A549 (cell line): ENCODE measurements around the gene ANXA6. TPM values are rescaled to one million over a fixed set of nuclear protein-coding genes. Genes with fewer than 3 reads are reported as not detected.

ENCODE experiments used
- ATAC-seq, 2 experiments: fragments of 200-7000 bp in 1 of 2; fragments of >200 bp in 1 of 2; cut with Nextera tagmentation in 1 of 2; cut with Tn5 transposase in 1 of 2; 3 replicates each; pipeline versions ENCODE4 v1.8.0 to v1.9.1; 2018 to 2020; ENCODE audit warnings: mild to moderate bottlenecking in 1 of 2, moderate library complexity in 1 of 2
- CTCF ChIA-PET: fragments of 300-600 bp; sonication (Branson Sonifier 250); formaldehyde crosslinking; extraction: SDS; loops from one replicate; lab custom pipeline; 2021; ENCODE audit warnings: antibody characterized with exemption, inconsistent platforms; lab: Yijun Ruan, JAX
- POLR2A ChIA-PET: fragments of 350-600 bp; formaldehyde crosslinking; extraction: SDS; loops from one replicate; lab custom pipeline; 2021; ENCODE audit warnings: antibody characterized with exemption, inconsistent platforms; lab: Yijun Ruan, JAX
- DNase-seq, 2 experiments: peaks; one replicate each; pipeline versions ENCODE4 v3.0.0 to v3.0.0-alpha.2; 2011 to 2016; ENCODE audit warnings: low read depth in 1 of 2, low spot score in 1 of 2
- FAIRE-seq: peaks from 2 replicates; lab custom pipeline; 2011; peaks lifted over from hg19 to GRCh38; lab: Jason Lieb, UNC
- H3K27ac ChIP-seq, 2 experiments: fragments of >200 bp; sonication (Bioruptor Twin); formaldehyde crosslinking; 3 replicates each; pipeline ENCODE4 v1.5.1; 2016 to 2017
- H3K4me1 ChIP-seq: fragments of >200 bp; sonication (Bioruptor Twin); formaldehyde crosslinking; 3 replicates; pipeline ENCODE4 v1.6.1; 2016
- H3K4me2 ChIP-seq: fragments of >200 bp; sonication (Bioruptor Twin); formaldehyde crosslinking; 3 replicates; pipeline ENCODE4 v1.6.1; 2016
- H3K4me3 ChIP-seq: fragments of >200 bp; sonication (Bioruptor Twin); formaldehyde crosslinking; 3 replicates; pipeline ENCODE4 v1.5.1; 2016
- H3K9me3 ChIP-seq: fragments of >200 bp; sonication (Bioruptor Twin); formaldehyde crosslinking; 3 replicates; pipeline ENCODE4 v1.6.1; 2016
- BCL3 ChIP-seq: fragments of >200 bp; sonication (Bioruptor Twin); formaldehyde crosslinking; IDR thresholded peaks from 3 replicates; pipeline ENCODE4 v1.6.1; 2016
- CBX2 ChIP-seq: fragments of 200-600 bp; sonication (generic); IDR thresholded peaks from 2 replicates; pipeline ENCODE4 v1.6.1; 2016; ENCODE audit warnings: low read depth, mild to moderate bottlenecking, borderline replicate concordance
- CEBPB ChIP-seq, 2 experiments: fragments of >200 bp in 1 of 2; sonication (Bioruptor Twin) in 1 of 2; formaldehyde crosslinking in 1 of 2; IDR thresholded peaks; 2 replicates each; pipeline ENCODE4 v1.6.1; 2012 to 2016
- CTCF ChIP-seq: fragments of >200 bp; sonication (Bioruptor Twin); formaldehyde crosslinking; IDR thresholded peaks from 3 replicates; pipeline ENCODE4 v1.5.1; 2016
- EHF ChIP-seq: fragments of 250-450 bp; sonication (Bioruptor Pico); IDR thresholded peaks from 2 replicates; pipeline ENCODE4 v1.5.0; 2020; ENCODE audit warnings: mild to moderate bottlenecking
- EHMT2 ChIP-seq: fragments of 200-600 bp; sonication (generic); IDR thresholded peaks from 2 replicates; pipeline ENCODE4 v1.6.1; 2016; ENCODE audit warnings: antibody characterized with exemption, low read depth, mild to moderate bottlenecking, moderate library complexity
- EP300 ChIP-seq, 2 experiments: fragments of >200 bp; sonication (Bioruptor Twin); formaldehyde crosslinking; IDR thresholded peaks; 2 replicates in 1 of 2; 3 replicates in 1 of 2; pipeline ENCODE4 v1.6.1; 2016 to 2017
- FOSL2 ChIP-seq, 2 experiments: fragments of 450-650 bp in 1 of 2; fragments of >200 bp in 1 of 2; sonication (Bioruptor Twin) in 1 of 2; formaldehyde crosslinking; IDR thresholded peaks; 2 replicates each; pipeline versions ENCODE4 v1.5.0 to v1.6.1; 2016 to 2020; ENCODE audit warnings: mild to moderate bottlenecking in 1 of 2, moderate library complexity in 1 of 2
- HES2 ChIP-seq: fragments of >200 bp; sonication (Bioruptor Twin); formaldehyde crosslinking; IDR thresholded peaks from 2 replicates; pipeline ENCODE4 v1.6.1; 2016
- HMGXB4 ChIP-seq: fragments of 250-450 bp; sonication (Bioruptor Pico); IDR thresholded peaks from 2 replicates; pipeline ENCODE4 v1.5.0; 2021; ENCODE audit warnings: mild to moderate bottlenecking, moderate library complexity, borderline replicate concordance
- JUNB ChIP-seq: fragments of >200 bp; sonication (Bioruptor Twin); formaldehyde crosslinking; IDR thresholded peaks from 2 replicates; pipeline ENCODE4 v1.6.1; 2016
- KDM1A ChIP-seq: fragments of 200-600 bp; sonication (generic); IDR thresholded peaks from 2 replicates; pipeline ENCODE4 v1.6.1; 2016; ENCODE audit warnings: low read depth, mild to moderate bottlenecking
- MAFK ChIP-seq: fragments of 450-650 bp; IDR thresholded peaks from 2 replicates; pipeline ENCODE4 v1.6.1; 2014; ENCODE audit not compliant: partially characterized antibody
- NPAS2 ChIP-seq: fragments of 250-450 bp; sonication (Bioruptor Pico); IDR thresholded peaks from 2 replicates; pipeline ENCODE4 v1.8.0; 2022; ENCODE audit warnings: mild to moderate bottlenecking, moderate library complexity, borderline replicate concordance
- RNF2 ChIP-seq: fragments of 200-600 bp; sonication (generic); IDR thresholded peaks from 2 replicates; pipeline ENCODE4 v1.6.1; 2016; ENCODE audit warnings: low read depth, mild to moderate bottlenecking, antibody characterized with exemption, moderate library complexity, borderline replicate concordance
- USF2 ChIP-seq: fragments of 450-650 bp; IDR thresholded peaks from 2 replicates; pipeline ENCODE4 v1.6.1; 2014; ENCODE audit warnings: antibody characterized with exemption
- ZFP36 ChIP-seq: fragments of 450-650 bp; IDR thresholded peaks from 2 replicates; pipeline ENCODE4 v1.6.1; 2014; ENCODE audit warnings: borderline replicate concordance; ENCODE audit not compliant: partially characterized antibody
- ZSCAN20 ChIP-seq: fragments of 250-450 bp; sonication (Bioruptor Pico); IDR thresholded peaks from 2 replicates; pipeline ENCODE4 v1.8.0; 2022; ENCODE audit warnings: mild to moderate bottlenecking, moderate library complexity
- WGBS: methylation state at CpG from one replicate; pipeline ENCODE4 v1.1.6; 2017; ENCODE audit errors: missing lambda C conversion rate; 5-methylcytosine and 5-hydroxymethylcytosine counted together
- polyA plus RNA-seq, 4 experiments: library from polyadenylated mRNA; depleted of rRNA in 3 of 4; stranded (reverse); fragments of >200 nt; fragmentation: RNase III in 1 of 4; extraction: RNeasy Plus Mini Kit Qiagen cat#74134 plus additional on column Dnase treatment in 1 of 4; gene quantifications; 2 replicates in 3 of 4; 3 replicates in 1 of 4; pipeline ENCODE4 v1.2.3, GENCODE V29; 2011 to 2017
- TF ChIP-seq, protein P1 (sequence below): IDR thresholded peaks from 2 replicates; pipeline ENCODE4 v1.6.1; 2012
- TF ChIP-seq, protein P2 (sequence below): fragments of 250-450 bp; sonication (Bioruptor Pico); IDR thresholded peaks from 2 replicates; pipeline ENCODE4 v1.5.0; 2020; ENCODE audit warnings: low read depth, mild to moderate bottlenecking, moderate library complexity

ANXA6 gene
- polyA plus RNA-seq, 2 of the 4 experiments (the other 2 are of a cell fraction), result 32.4 to 53.0 TPM

DNA sequence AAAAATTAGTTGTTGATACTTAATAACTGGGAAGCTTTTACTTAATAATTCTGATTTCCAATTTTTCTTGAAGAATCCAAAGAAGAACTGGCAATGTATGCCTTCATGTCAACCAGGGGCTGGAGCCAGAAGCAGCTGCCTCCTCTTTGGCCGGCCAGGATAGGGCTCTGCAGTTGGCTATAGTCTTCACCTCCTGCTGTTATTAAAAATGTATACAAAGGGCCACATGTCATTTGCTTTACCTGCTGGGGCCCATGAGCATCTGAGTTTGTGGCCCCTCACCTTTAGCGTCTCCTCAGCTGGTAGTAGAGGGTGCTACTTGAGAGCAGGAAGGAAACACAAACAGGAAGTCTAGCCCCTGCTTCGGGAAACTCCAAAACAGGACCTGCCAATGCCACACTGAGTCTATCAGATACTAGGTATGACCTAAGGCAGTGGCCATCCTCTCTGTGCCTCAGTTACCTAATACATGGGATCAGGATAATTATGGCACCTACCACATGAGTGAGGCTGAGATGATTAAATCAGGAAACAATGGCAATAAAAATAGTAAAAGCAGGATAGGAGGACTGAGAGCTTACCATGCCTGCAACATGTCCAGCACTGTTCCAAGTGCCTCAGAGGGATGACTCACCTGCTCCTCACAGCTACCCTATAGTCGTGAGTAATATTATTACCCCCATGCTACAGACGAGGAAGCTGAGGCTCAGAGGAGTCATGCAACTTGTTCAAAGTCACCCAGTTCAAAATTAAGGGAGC lies 45.0 kb upstream of the ANXA6 start:
- DNase-seq (peak in 1 of 2 experiments; percentile 16), ATAC-seq (peak; percentile 52 to 71; a peak in 3 of 6 replicates), FAIRE-seq (no peak)
- H3K9me3 ChIP-seq, result no peaks in the 10 kb centered on the region
- WGBS, result 37% methylated on average over 5 of the region's 5 CpGs
- H3K4me1 ChIP-seq, result peaks cover 4% of the 10 kb centered on the region; the same call in 1 of the 3 replicates
- CTCF ChIA-PET, result interaction anchor here (0.6 to 2.6 kb wide), 3 partner anchors 38 to 133 kb away, joined by 3 to 10 read pairs (median 3); no protein-coding TSS in a partner anchor
- POLR2A ChIA-PET, result no interaction called here
- H3K4me3 ChIP-seq, result no peak overlapping the region
- TF ChIP-seq FOSL2 (IDR thresholded peaks at IDR 0.05) (no peak), FOSL2 (CRISPR knock-in tag; IDR thresholded peaks at IDR 0.05) (peak; percentile 63), NPAS2 (CRISPR knock-in tag) (no peak), RNF2 (no peak), CEBPB (IDR thresholded peaks at IDR 0.05) (no peak), CTCF (no peak), EHF (CRISPR knock-in tag) (no peak), ZFP36 (no peak), ZSCAN20 (CRISPR knock-in tag) (no peak)
- peak overlapping the region; percentile 22; the same call in 1 of the 3 replicates for H3K4me2 ChIP-seq
- no peak overlapping the region for H3K27ac ChIP-seq

DNA sequence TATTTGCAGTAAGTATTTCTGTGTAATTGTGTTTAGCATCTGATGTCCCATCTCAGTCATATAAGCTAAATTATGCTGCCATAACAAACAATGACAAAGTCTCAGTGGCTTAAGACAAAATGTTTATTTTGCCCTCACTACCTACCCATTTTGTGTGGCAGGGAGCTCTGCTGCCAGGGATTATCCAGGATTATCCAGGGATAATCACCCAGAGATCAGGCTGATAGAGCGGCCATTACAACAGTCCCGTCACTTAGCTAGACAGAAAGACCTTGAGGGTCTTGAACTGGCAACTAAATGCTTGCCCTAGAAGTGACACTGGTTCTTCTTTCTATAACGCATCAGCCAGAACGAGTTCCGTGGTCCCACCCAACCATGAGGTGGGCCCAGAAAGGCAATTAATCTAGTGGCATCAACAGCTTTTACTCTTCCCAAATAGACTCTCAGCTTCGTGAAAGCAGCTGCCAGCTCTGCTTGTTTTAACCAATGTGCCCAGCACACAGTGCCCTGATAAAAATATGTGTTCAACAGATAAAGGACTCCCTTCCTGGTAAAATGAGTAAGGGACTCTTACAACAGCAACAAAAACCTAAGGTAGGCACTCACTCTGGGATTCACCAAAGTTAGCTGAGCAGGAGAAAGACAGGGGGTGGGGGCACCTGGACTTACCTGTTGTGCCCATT lies 43.5 kb upstream of the ANXA6 start:
- FAIRE-seq (no peak), ATAC-seq (no peak), DNase-seq (no peak)
- H3K4me1 ChIP-seq, result peaks cover 4% of the 10 kb centered on the region; the same call in 1 of the 3 replicates
- 63% methylated on average over 6 of the region's 6 CpGs for WGBS
- POLR2A ChIA-PET, result no interaction called here
- no peak overlapping the region for H3K4me3 ChIP-seq
- no peak for TF ChIP-seq EP300 (IDR thresholded peaks at IDR 0.05)
- TF ChIP-seq BCL3, result no peak
- no peak for TF ChIP-seq HMGXB4
- TF ChIP-seq JUNB, result no peak
- no peak for TF ChIP-seq KDM1A
- TF ChIP-seq USF2, result no peak
- no peak for TF ChIP-seq MAFK
- no peak for TF ChIP-seq EHMT2
- TF ChIP-seq, protein P1, sequence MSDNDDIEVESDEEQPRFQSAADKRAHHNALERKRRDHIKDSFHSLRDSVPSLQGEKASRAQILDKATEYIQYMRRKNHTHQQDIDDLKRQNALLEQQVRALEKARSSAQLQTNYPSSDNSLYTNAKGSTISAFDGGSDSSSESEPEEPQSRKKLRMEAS, result no peak
- no peak for TF ChIP-seq HES2
- TF ChIP-seq RNF2, result no peak
- TF ChIP-seq, protein P2, sequence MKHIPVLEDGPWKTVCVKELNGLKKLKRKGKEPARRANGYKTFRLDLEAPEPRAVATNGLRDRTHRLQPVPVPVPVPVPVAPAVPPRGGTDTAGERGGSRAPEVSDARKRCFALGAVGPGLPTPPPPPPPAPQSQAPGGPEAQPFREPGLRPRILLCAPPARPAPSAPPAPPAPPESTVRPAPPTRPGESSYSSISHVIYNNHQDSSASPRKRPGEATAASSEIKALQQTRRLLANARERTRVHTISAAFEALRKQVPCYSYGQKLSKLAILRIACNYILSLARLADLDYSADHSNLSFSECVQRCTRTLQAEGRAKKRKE (CRISPR knock-in tag), result no peak
- TF ChIP-seq CBX2, result no peak
- no peaks in the 10 kb centered on the region for H3K9me3 ChIP-seq
- H3K27ac ChIP-seq, result no peak overlapping the region
- CTCF ChIA-PET, result interaction anchor here (2.6 kb wide), 1 partner anchor 36 kb away, joined by 10 read pairs; no protein-coding TSS in a partner anchor
- no peak overlapping the region for H3K4me2 ChIP-seq
